GM12875 (cell line): ENCODE measurements around the gene PFDN6.

Experiments
- H3K4me3 ChIP-seq: one replicate; pipeline ENCODE4 v1.5.1; 2011; ENCODE audit warnings: low read depth, low read length, control low read depth
- TF ChIP-seq, protein P1 (sequence below): IDR thresholded peaks from 2 replicates; pipeline ENCODE4 v1.5.1; 2011; ENCODE audit warnings: low read depth, mild to moderate bottlenecking, control low read depth, inconsistent platforms, low read length, moderate library complexity, borderline replicate concordance; ENCODE audit not compliant: insufficient read depth

PFDN6 gene

DNA sequence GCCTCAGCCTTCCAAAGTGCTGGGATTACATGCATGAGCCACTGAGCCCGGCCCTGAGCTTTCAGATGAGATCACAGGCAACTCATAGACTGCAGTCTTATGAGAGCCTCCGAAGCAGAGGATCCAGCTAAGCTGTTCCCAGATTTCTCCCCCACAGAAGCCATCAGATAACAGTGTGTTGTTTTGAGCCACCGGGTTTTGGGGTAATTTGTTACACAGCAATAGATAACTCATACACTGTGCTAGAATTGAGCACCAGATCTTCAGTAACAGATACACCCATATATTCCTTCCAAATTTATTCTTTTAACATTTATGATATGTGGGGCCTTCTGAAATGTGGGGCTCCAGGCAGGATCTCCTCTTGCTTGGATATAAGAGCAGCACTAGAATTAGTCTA, 47.1 kb downstream of the PFDN6 start:
- H3K4me3 ChIP-seq, result no peak overlapping the region
- TF ChIP-seq, protein P1, sequence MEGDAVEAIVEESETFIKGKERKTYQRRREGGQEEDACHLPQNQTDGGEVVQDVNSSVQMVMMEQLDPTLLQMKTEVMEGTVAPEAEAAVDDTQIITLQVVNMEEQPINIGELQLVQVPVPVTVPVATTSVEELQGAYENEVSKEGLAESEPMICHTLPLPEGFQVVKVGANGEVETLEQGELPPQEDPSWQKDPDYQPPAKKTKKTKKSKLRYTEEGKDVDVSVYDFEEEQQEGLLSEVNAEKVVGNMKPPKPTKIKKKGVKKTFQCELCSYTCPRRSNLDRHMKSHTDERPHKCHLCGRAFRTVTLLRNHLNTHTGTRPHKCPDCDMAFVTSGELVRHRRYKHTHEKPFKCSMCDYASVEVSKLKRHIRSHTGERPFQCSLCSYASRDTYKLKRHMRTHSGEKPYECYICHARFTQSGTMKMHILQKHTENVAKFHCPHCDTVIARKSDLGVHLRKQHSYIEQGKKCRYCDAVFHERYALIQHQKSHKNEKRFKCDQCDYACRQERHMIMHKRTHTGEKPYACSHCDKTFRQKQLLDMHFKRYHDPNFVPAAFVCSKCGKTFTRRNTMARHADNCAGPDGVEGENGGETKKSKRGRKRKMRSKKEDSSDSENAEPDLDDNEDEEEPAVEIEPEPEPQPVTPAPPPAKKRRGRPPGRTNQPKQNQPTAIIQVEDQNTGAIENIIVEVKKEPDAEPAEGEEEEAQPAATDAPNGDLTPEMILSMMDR, result no peak

DNA sequence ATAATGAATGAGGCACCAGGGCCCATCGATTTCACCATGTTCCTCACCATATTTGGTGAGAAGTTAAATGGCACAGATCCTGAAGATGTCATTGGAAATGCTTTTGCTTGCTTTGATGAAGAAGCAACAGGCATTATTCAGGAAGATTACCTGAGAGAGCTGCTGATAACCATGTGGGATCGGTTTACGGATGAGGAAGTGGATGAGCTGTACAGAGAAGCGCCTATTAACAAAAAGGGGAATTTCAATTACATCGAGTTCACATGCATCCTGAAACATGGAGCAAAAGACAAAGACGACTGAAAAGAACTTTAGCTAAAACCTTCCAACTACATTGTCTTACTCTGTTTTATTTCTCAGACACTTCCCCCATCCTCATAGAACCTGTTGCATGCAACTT, 49.8 kb downstream of the PFDN6 start:
- no peak overlapping the region for H3K4me3 ChIP-seq
- TF ChIP-seq, protein P1, result no peak
